ENCODE results near the gene NAT14. TPM values are rescaled to one million over a fixed set of nuclear protein-coding genes. Genes with fewer than 3 reads are reported as not detected.
A peak's percentile ranks its signal among the peaks of the same experiment; 100 is the strongest.

NAT14 gene
- polyA plus RNA-seq, 1 donor, result 27.0 TPM

DNA sequence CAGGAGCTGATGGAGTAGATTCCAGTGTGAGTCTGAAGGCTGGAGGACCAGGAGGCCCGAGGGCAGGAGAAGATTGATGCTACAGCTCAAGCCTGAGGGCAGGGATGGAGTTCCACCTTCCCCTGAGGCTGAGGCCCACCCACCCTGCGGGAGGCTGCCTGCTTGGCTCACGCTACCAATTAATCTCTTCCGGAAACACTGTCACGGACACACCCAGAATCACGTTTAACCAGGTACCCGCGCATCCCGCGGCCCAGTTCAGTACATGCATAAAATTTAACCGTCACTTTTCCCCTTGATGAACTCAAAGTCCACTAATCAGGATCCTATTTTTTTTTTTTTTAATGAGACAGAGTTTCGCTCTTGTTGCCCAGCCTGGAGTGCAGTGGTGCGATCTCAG is 13.7 kb upstream of the NAT14 start:
- no peak for DNase-seq (ENCODE audit: low read depth)

DNA sequence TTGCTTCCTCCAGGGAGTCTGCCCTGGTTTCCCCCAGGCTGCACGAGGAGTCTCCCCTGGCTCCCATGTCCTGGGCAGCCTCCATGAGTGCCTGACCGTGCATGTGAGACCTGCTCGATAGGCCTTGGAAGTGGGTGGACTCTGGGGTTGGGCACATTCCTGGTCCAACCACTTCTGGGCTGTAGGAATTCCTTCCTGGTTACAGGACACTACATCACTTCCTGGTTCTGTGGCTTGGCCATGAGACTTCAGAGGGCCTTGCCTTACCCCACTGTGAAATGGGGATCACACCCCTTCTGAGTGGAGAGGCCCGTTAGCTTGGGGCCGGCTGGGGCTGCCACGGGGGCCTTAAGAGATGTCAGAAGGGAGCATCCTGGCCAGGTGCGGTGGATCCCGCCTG is 12.5 kb upstream of the NAT14 start:
- no peak for DNase-seq (ENCODE audit: low read depth)

DNA sequence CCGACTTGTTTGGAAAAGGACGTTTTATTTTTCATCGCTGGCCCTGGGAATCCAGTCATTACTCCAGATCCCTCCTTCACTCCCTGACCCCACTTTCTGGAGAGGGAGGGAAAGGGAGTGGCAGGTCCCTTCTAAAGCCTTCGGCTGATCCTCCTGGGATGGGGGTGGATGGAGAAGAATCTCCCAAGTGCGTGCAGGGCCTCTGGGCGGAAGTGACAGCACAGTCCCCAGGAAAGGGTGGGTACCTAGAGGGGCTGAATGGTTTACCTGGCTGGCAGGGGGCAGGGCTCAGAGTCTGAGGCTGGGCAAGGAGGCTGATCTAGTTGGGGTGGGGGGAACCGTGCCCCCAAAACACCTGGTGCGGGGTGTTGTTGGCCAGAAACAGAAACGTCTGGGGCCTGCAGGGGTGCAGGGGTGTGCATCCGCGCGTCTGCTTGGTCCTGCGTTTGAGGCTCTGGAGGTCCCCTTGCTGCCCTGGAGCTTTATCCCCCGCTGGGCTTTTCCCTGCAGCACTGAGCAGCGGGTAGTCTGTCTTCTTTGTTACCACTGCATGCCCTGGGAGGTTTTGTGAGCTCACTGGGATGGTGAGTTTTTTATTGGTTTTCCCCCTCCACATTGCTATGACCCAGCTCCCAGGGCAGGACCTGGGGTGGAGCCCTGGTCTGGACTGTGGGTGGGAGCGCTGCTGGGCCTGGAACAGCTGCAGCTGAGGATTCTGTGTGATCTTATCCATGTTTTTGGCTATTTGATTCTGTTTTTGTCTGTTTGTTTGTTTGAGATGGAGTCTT is 11.6 kb upstream of the NAT14 start:
- DNase-seq (ENCODE audit: low read depth), result no peak

DNA sequence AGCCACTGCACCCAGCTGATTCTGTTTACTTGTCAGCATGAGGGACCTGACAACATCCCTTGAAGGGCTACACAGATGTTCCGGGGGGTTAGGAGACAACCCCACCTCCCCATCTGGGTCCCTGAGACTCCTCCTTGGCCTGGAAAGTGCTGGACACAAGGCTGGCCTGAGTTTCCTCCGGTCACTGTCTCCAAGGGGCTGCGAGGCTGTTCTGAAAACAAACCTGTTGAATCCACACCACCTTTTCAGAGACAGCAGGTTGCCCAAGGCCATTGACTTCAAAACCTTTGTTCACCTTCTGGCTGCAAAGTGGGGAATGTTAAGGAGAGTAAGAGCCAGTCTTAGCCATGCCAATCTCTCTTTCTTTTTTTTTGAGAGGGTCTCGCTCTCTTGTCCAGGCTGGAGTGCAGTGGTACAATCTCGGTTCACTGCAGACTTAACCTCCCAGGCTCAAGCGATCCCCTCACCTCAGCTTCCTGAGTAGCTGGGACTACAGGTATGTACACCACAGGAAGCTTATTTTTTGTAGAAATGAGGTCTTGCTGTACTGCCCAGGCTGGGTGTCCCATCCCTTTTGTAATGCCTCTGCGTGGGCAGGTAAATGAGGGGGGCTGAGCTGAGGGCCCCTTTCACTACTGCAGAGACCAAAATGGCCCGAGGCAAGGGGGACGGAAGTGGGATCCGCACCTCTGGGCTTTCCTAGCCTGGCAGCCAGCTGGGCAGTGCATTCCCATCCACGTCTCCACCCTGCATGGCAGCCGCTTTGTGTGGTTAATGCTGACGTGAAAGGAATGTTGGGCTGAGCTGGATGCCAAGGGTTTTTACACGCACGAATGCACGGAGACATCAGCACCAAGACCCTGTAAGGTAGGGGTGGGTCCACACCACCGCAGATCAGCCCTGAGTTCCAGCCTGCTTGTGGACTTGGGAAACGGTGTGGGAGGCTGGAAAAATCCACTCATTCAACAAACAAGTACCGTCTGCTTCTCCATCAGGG is 10.4 kb upstream of the NAT14 start:
- no peak for DNase-seq (ENCODE audit: low read depth)

DNA sequence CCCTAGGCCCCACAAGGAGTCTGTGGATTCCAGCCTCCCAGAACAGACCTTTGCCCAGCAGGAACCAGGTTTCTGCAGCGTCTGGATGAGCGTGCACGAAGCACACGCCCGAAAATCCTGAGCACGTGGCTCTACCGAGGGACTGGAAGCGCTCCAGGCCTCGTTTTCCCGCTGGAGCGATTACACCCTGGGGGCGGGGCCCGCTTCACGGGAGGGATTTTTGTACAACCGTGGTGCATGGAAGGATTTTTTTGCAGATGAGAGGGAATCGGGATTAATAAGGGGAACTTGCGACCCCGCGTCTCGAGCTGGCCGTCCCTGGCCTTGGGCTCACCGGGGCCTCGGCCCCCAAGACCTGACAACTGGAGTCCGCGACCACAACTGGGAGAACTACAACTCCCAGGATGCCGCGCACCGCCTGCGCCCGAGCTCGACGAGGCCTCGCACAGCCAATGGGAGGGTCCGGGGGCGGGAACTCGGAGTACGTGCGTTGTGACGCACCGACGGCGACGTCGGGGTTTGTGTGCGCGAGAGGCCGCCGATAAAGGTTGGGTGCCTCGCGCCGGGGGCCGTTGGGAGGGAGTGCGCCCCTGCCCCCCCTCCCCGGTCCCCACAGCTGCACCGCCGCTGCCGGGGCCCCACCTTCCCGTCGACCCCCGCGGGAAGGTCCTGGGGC is 8.8 kb upstream of the NAT14 start, which contains the start of gene ZNF628:
TSS of gene ZNF628 (plus strand) at position 518 of the 676 bp plus-strand sequence. CDS start 3,294 bp downstream, outside the sequence.
- DNase-seq (ENCODE audit: low read depth), result peak; percentile 96

DNA sequence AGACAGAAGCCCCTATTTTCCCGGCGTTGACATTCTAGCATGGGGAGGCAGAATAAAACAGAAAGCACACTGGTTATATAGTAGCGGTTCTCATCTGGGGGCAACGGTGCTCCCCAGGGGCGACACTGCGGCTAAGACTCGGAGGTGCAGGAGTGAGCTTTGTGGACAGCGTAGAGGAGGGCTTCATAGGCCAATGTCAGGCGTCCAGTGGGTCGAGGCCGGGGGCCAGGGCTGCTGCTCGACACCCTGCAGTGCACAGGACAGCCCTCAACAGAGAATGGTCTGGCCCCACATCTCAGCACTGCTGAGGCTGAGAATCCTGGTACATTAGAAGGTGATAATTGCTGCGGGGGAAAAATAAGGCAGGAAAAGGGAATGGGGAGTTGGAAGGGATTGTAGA is 7.1 kb upstream of the NAT14 start:
- no peak for DNase-seq (ENCODE audit: low read depth)

DNA sequence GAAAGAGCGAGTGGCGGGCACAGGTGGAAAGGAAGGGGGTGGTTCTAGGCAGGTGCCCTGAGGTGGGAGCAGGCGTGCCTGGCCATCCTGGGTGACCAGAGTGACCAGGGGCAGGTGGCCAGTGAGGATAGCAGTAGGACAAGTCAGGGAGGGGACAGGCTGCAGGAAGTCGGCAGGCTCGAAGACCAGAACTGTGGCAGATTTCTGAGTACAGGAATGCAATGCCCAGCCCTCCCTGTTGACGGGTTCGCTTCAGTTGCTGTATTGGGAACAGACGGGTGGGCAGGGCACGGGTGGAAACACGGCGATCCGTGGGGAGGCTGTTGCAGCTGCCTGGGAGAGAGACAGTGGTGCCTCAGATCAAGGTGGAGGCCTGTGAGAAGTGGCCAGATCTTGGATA is 6.6 kb upstream of the NAT14 start:
- no peak for DNase-seq (ENCODE audit: low read depth)

DNA sequence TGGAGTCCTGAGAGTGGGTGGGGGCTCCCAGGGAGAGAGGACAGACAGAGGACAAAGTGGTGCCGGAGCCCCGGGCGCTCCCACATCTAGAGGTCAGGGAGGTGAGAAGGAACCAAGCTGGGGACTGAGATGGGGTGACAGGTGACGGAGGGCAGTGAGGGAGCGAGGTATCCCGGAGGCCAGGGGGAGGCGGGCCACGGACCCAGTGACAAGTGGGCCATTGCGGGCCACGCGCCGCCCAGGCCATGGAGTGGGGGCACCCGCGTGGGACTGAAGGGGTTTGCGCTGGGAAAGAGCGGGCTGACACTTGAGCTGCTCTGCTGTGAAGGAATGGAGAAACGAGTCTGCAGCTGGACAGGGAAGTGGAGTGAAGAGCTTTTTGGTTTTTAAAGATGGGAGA is 5.9 kb upstream of the NAT14 start:
- DNase-seq (ENCODE audit: low read depth), result no peak

DNA sequence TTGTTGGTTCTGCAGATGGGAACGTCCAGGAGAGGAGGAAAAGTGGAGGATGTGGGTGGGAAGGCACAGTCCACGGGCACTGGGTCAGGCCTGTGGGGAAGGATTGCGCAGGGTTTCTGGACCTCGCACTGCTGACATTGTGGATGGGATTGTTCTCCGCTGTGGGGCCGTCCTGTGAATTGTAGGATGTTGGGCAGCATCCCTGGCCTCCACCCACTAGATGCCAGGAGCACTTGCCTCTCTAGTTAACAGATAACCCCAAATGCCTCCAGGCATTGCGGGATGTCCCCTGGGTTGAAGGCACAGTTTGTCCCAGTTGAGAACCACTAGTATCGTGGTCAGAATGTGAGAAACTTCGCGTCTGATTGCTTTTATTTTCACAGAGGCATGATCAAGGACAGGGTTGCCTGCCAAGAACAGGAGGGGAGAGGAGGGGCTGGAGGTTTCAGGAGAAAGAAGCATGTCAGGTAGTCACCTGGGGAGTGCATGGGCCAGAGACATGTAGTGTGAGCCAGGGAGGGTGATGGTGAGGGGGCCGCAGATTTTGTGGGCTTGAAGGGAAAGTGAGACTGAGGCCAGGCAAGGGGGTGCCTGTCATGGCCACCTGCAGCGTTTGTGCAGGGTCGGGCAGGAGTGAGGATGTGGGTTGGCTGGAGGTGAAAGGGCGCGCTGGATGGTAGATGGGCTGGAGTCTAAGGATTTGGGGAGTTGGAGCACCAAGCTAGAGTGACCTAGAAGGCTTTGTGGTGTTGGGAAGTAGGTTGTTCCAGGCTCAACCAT is 5.3 kb upstream of the NAT14 start:
- no peak for DNase-seq (ENCODE audit: low read depth)

DNA sequence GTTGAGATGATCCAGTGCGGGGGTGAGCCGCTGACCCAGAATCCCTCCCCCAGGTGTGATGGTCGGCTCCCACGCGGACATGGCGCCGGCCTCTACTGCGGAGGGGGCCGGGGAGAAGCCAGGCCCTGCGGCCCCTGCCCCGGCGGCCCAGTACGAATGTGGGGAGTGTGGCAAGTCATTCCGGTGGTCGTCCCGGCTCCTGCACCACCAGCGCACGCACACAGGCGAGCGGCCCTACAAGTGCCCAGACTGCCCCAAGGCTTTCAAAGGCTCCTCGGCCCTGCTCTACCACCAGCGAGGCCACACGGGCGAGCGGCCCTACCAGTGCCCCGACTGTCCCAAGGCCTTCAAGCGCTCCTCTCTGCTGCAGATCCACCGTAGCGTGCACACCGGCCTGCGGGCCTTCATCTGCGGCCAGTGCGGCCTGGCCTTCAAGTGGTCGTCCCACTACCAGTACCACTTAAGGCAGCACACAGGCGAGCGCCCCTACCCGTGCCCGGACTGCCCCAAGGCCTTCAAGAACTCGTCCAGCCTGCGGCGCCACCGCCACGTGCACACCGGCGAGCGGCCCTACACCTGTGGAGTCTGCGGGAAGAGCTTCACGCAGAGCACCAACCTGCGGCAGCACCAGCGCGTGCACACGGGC is 3.7 kb upstream of the NAT14 start:
- DNase-seq (ENCODE audit: low read depth), result no peak

DNA sequence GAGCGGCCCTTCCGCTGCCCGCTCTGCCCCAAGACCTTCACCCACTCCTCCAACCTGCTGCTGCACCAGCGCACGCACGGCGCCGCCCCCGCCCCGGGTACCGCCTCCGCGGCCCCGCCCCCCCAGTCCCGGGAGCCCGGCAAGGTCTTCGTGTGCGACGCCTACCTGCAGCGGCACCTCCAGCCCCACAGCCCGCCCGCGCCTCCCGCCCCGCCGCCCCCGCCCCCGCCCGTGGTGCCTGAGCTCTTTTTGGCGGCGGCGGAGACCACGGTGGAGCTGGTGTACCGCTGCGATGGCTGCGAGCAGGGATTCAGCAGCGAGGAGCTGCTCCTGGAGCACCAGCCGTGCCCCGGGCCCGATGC is 3.2 kb upstream of the NAT14 start:
- no peak for DNase-seq (ENCODE audit: low read depth)

DNA sequence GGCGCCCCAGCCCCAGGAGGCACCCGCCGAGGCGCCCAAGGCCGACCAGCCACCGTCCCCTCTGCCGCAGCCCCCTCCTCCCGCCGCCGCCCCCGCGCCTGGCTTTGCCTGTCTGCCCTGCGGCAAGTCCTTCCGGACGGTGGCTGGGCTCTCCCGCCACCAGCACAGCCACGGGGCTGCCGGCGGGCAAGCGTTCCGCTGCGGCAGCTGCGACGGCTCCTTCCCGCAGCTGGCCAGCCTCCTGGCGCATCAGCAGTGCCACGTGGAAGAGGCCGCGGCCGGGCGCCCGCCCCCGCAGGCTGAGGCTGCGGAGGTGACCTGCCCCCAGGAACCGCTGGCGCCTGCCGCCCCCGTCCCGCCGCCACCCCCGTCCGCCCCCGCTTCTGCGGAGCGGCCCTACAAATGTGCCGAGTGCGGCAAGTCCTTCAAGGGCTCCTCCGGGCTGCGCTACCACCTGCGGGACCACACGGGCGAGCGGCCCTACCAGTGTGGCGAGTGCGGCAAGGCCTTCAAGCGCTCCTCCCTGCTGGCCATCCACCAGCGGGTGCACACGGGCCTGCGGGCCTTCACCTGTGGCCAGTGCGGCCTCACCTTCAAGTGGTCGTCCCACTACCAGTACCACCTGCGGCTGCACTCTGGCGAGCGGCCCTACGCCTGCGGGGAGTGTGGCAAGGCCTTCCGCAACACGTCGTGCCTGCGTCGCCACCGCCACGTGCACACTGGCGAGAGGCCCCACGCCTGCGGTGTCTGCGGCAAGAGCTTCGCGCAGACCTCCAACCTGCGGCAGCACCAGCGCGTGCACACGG is 2.6 kb upstream of the NAT14 start:
- no peak for DNase-seq (ENCODE audit: low read depth)

DNA sequence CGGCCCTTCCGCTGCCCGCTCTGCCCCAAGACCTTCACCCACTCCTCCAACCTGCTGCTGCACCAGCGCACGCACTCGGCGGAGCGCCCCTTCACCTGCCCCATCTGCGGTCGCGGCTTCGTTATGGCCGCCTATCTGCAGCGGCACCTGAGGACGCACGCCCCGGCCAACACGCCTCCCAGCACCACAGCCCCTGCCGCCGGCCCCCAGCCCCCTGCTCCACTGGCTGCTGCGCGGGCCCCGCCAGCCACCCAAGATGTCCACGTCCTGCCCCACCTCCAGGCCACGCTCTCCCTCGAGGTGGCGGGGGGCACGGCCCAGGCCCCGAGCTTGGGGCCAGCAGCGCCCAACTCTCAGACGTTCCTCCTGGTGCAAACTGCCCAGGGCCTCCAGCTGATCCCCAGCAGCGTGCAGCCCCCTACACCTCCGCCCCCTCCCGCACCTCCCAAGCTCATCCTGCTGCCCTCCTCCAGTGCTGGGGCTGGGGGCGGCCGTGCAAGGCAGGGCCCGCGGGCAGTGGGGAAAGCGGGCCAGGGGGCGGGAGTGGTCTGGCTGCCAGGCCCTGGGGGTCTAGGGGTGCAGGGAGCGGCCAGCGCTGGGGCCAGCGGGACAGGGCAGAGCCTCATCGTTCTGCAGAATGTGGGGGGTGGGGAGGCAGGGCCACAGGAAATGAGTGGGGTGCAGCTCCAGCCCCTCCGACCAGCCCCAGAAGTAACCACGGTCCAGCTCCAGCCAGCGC is 1.9 kb upstream of the NAT14 start:
- DNase-seq (ENCODE audit: low read depth), result no peak

DNA sequence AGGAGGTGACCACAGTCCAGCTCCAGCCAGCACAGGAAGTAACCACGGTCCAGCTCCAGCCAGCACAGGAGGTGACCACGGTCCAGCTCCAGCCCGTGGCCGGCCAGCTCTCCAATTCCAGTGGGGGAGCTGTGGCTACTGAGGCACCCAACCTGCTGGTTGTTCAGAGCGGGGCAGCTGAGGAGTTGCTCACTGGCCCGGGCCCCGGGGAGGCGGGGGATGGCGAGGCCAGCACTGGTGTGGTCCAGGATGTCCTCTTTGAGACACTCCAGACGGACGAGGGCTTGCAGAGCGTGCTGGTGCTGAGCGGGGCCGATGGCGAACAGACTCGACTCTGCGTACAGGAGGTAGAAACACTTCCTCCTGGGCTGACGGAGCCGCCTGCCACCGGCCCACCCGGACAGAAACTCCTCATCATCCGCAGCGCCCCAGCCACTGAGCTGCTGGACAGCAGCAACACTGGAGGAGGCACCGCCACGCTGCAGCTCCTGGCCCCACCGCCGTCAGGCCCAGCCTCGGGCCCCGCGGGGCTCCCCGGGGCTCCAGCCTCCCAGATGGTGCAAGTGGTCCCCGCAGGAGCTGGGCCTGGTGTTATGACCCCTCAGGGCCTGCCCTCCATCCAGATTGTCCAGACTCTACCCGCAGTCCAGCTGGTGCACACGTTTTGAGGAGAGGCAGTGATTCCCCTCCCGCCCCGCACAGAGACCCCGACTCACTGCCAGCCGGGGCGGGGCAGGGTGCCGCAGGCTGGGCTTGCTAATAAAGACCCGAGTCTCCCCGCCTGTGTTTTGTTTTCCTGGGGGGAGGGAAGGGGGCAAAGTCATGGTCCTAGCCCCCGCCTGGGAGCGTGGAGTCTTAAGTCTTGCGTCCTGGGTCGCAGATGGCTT is 1.0 kb upstream of the NAT14 start:
- no peak for DNase-seq (ENCODE audit: low read depth)

DNA sequence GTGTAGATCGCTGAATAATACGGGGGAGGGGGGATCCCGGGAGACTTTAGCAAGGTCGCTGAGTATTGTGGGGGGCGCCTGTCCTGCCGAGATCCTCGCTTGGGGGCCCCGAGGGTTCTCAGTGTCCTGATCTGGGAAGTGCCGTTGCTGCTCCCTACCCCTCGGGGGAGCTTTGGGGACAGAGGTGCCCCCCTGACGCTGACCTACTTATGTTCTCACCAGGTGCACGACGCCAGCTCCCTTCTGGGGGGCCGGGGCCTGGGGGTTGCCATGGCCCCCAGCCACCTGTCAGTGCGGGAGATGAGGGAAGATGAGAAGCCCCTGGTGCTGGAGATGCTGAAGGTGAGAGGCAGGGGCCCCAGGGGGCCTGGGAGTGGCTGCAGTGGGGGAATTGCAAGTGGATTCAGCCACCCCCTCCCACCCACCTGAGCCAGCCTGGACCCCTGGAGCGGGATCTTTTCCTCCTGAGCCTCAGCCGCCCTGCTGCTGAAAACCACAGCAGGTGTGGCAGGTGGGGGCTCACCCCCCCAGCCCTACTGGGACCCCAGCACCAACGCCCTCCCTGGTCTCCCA is 537 bp downstream of the NAT14 start:
- no peak for DNase-seq (ENCODE audit: low read depth)

DNA sequence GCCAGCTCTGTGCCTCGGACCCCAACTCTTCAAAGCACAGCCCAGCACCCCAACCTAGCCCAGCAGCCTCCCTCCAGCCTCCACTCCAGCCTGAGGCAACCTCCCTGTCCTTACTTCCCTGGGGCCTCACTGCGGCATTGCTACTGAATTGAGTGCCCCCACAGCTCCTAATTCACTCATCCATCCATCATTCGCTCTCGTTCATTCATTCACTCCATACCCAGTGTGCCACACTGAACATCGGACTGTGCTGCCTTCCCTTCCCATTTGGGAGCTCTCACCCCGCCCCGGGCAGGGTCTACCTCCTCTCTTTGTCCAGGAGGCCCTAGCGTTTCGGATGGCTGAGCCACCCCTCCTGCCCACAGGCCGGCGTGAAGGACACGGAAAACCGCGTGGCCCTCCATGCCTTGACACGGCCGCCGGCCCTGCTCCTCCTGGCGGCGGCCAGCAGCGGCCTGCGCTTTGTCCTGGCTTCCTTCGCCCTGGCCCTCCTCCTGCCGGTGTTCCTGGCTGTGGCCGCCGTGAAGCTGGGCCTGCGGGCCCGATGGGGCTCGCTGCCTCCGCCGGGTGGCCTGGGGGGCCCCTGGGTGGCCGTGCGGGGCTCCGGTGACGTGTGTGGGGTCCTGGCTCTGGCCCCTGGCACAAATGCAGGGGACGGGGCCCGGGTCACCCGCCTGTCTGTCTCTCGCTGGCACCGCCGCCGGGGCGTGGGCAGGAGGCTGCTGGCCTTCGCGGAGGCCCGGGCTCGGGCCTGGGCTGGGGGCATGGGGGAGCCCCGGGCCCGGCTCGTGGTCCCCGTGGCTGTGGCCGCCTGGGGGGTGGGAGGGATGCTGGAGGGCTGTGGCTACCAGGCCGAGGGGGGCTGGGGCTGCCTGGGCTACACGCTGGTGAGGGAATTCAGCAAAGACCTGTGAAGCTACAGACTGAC is 1.3 kb downstream of the NAT14 start:
- DNase-seq (ENCODE audit: low read depth), result no peak

All from forelimb muscle (tissue), 1 donor.